ENCODE results near the gene DSCAML1. TPM values are rescaled to one million over a fixed set of nuclear protein-coding genes. Genes with fewer than 3 reads are reported as not detected.

Gene DSCAML1
- total RNA-seq, 2 donors from 2014 or later = 0.67 to 1.3 TPM

DNA sequence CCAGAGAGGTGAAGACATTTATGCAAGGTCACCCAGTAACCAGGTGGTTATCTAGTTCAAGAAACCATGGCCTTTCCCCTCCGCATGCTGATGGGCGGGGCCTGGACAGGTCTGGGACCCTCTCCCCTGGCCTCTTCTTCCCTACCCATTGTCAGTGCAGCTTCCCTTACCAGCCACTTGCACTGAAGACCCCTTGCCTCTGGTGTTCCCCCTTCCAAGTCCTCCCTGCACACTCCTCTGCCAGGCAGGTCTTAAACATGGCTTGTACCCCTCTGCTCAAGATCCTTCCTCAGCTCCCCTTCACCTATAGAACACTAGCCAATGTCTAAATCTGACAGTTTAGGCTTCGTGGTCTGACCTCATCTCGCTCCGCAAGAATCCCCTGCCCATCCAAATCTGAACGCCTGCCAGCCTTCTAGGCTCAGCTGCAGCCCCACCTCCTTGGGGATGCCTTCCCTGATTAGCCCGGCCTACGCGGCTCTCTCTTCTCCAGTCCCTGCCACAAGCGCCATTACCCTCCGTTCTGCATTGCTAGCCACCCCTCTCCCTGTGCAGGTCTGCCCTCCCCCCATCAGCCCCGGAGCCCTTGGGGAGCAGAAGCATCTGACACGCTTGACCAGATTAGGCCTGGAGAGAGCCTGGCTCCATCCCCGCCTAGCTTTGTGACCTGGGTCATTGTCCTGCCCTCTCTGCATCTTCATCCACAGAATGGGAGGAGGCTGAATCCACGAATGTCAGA is 213.8 kb downstream of the DSCAML1 start:
- Histone ChIP-seq H3K27me3 (no peaks in the 10 kb centered on the region), H3K36me3 (no peaks in the 10 kb centered on the region), H3K27ac (no peak overlapping the region), H3K9me3 (no peaks in the 10 kb centered on the region), H3K4me1 (peaks cover 0 to 12% of the 10 kb centered on the region in 2 donors), H3K4me3 (no peak overlapping the region)
- TF ChIP-seq, protein P1, sequence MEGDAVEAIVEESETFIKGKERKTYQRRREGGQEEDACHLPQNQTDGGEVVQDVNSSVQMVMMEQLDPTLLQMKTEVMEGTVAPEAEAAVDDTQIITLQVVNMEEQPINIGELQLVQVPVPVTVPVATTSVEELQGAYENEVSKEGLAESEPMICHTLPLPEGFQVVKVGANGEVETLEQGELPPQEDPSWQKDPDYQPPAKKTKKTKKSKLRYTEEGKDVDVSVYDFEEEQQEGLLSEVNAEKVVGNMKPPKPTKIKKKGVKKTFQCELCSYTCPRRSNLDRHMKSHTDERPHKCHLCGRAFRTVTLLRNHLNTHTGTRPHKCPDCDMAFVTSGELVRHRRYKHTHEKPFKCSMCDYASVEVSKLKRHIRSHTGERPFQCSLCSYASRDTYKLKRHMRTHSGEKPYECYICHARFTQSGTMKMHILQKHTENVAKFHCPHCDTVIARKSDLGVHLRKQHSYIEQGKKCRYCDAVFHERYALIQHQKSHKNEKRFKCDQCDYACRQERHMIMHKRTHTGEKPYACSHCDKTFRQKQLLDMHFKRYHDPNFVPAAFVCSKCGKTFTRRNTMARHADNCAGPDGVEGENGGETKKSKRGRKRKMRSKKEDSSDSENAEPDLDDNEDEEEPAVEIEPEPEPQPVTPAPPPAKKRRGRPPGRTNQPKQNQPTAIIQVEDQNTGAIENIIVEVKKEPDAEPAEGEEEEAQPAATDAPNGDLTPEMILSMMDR (IDR thresholded peaks at IDR 0.05) = no peak
- no peak for DNase-seq (ENCODE audit: low spot score)

DNA sequence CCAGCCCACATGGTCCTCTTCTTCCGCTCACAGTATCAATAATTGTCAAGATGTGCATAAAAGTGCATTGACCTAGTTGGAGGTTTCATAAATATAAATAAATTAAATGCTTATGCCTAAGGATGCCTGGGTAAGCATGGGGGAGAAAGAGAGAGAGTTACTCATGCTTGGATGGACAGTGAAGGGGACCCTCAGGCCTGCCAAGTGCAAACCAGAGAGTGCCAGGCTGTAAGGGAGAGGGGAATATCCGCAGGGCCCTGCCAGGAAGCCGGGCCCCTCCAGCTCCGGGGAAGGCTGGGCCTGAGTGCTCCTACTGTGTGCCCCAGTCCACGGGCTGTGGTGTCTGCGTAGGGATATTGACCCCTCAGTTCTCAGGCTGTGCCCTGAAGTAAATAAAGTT is 214.6 kb downstream of the DSCAML1 start:
- H3K4me1 ChIP-seq = peaks cover 0 to 12% of the 10 kb centered on the region in 2 donors
- H3K4me3 ChIP-seq = no peak overlapping the region
- H3K36me3 ChIP-seq = no peaks in the 10 kb centered on the region
- no peaks in the 10 kb centered on the region for H3K27me3 ChIP-seq
- no peak for DNase-seq (ENCODE audit: low spot score)
- H3K27ac ChIP-seq = no peak overlapping the region
- no peaks in the 10 kb centered on the region for H3K9me3 ChIP-seq
- TF ChIP-seq, protein P1 (IDR thresholded peaks at IDR 0.05) = no peak

DNA sequence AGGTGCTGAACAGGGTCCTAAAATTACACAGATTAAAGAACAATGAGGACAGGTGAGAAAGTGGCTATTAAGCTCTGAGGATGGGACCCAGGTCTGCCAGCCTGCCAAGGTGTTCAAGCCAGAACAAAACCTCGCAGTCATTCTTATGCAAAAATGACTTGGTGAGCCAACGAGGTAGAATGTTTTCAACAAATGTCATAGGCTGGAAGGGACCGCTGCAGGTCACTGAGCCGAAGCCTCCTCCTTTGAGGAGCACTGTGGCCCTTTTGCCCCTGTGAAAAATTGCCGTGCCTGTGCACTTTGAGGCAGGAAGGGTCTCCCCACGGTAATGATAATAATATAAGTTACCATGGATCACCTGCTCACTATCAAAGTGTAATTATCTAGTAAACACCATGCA is 216.2 kb downstream of the DSCAML1 start:
- DNase-seq (ENCODE audit: low spot score) = no peak
- TF ChIP-seq, protein P1 (IDR thresholded peaks at IDR 0.05) = no peak
- no peaks in the 10 kb centered on the region for H3K9me3 ChIP-seq
- no peak overlapping the region for H3K4me3 ChIP-seq
- H3K4me1 ChIP-seq = peaks cover 0 to 12% of the 10 kb centered on the region in 2 donors
- H3K27me3 ChIP-seq = no peaks in the 10 kb centered on the region
- no peaks in the 10 kb centered on the region for H3K36me3 ChIP-seq
- H3K27ac ChIP-seq = no peak overlapping the region

DNA sequence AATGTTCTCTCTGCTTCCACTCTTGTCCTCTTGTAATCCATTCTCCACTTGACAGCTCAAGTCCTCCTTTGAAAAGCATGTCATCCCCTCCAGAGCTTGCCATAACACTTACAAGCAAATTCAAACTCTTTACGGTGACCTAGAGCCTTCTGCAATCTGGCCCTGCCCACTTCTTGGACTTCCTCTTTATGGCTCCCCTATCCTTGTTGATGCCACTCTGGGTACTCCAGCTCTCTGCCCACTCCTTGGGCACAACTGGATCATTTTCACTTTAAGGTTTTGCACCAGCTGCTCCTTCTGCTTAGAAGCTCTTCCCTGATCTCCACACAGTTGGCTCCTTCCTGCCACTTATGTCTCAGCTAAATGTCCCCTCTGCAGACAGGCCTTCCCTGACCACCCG is 217.9 kb downstream of the DSCAML1 start:
- H3K4me3 ChIP-seq = no peak overlapping the region
- TF ChIP-seq, protein P1 (IDR thresholded peaks at IDR 0.05) = no peak
- H3K27me3 ChIP-seq = no peaks in the 10 kb centered on the region
- no peak overlapping the region for H3K27ac ChIP-seq
- DNase-seq (ENCODE audit: low spot score) = no peak
- H3K9me3 ChIP-seq = no peaks in the 10 kb centered on the region
- no peaks in the 10 kb centered on the region for H3K36me3 ChIP-seq
- H3K4me1 ChIP-seq = peaks cover 0 to 11% of the 10 kb centered on the region in 2 donors

DNA sequence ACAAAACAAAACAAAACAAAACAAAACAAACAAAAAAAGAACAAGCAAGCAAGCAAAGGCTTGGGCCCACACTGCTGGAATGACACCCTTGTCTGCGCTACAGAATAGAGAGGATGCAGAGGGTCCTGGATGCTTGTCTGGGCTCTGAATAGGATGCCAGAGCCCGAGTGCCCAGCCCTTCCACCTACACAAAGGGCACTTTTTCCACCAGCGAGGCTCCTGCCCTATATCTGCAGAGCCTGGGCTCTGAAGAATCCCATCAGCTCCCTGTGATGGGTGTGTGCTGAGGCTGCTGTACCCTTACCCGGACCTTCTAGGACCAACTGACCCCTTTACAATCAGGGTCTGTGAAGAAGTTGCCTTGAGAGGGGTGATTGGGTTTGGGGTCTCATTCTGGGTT is 221.2 kb downstream of the DSCAML1 start:
- TF ChIP-seq, protein P1 (IDR thresholded peaks at IDR 0.05) = no peak
- Histone ChIP-seq H3K4me3 (no peak overlapping the region), H3K4me1 (no peaks in the 10 kb centered on the region), H3K27me3 (no peaks in the 10 kb centered on the region), H3K36me3 (no peaks in the 10 kb centered on the region), H3K27ac (no peak overlapping the region), H3K9me3 (no peaks in the 10 kb centered on the region)
- DNase-seq (ENCODE audit: low spot score) = no peak

DNA sequence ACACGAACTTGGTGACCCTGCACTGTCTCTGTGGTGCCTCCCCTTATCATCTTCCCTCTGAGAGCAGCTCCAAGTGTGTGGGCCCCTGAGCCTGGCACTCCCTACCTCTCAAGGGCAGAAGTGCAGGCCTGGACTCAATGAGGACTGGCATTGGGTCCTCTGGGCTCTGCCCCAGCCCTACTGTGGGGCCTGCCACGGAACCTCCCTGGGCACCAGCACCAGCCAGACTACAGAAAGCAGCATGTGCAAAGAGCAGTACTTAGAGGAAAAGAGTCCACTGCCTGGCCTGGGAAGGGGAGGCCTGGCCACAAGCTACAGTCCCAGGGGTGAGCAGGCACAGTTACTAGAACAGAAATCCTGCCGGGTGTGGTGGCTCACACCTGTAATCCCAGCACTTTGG is 222.5 kb downstream of the DSCAML1 start:
- Histone ChIP-seq H3K4me3 (no peak overlapping the region), H3K27ac (no peak overlapping the region), H3K4me1 (no peaks in the 10 kb centered on the region), H3K27me3 (no peaks in the 10 kb centered on the region), H3K36me3 (no peaks in the 10 kb centered on the region), H3K9me3 (no peaks in the 10 kb centered on the region)
- no peak for DNase-seq (ENCODE audit: low spot score)
- TF ChIP-seq, protein P1 (IDR thresholded peaks at IDR 0.05) = no peak

Data from right atrium auricular region (tissue), 2 donors.